GM18499 (cell line): ENCODE results near the gene SUSD3.
A peak's percentile ranks its signal among the peaks of the same experiment; 100 is the strongest.

Experiments used
- ATAC-seq: cut with Tn5 transposase; IDR thresholded peaks from one replicate; pipeline ENCODE4 v1.9.1; 2021; ENCODE audit warnings: moderate number of reproducible peaks; ENCODE audit not compliant: insufficient read depth, unreplicated experiment

SUSD3 gene

DNA sequence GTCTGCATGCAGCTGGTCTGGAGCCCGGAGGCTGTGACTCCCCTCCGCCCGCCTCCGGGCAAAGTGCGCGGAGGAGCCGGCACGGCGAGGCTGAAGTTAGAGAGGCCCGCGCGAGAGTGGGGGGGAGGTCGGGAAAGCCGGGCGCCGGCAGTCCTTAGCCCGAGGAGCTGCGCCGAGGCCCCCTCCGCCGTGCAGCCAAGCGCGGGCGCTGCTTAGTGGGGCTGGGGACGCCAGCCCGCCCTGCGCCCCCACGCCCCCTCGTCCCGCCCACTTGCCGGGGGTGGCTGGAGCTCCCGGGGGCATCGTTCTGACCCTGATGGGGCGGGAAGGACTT is 75.1 kb downstream of the SUSD3 start:
- ATAC-seq, result peak; percentile 0

DNA sequence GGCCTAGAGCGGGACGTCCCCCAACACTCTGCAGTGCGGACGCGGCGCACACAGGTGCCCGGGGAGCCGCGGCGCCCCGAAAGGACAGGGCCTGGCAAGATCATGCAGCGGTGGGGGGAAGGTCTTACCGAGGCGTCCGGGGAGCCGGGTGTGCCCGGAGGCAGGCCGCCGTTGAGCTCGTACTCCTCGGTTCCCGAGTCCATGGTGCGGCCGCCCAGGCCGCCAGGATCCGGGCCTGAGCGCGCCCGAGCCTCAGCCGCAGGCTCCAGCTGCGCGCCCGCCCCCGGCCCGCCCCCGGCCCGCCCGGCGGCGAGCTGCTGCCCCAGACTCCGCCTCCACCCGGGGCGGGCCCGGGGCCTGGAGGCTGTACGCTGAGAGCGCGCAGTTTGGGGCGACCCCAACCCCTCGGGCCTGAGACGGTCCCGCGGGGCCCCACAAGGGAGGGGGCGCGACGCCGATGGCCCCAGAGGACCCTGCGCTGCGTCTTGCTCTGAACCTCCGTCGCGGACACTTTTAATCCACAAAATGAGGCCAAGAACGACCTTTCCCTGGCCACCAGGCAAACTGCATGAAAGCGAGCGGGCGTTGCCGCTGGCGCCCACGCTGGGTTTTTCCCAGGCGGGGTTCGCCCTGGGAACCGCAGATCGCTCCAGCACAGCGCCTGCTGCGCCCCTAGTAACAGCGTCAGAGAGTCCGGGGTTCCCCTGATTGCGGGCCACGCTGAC is 75.7 kb downstream of the SUSD3 start, which contains the start of gene NINJ1:
Gene NINJ1 (minus strand): TSS at position 237 of the 725 bp plus-strand sequence. CDS start 34 bp downstream, at position 203.
- peak; percentile 48 for ATAC-seq
